Activated CD4-positive, alpha-beta T cell treated with anti-CD3 and anti-CD28 coated beads for 48 hours (primary cell): Measurements from ENCODE around the gene ERC1.

Source experiments
- DNase-seq: peaks from one replicate; pipeline ENCODE4 v3.0.0-alpha.2; 2020

Gene ERC1

DNA sequence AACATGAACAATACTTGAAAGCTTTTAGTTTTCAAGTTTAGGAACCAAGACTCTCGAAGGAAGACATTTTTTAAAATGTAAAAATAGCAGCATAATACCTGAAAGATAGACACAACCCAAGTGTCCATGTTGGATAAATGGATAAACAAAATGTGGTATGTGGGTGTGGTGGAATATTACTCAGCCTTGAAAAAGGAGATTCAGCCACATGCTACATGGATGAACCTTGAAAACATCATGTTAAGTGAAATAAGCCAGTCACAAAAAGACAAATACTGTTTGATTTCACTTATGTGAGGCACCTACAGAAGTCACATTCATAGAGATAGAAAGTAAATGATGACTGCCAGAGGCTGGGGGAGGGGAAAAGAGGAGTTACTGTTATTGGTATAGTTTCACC lies 374.7 kb downstream of the ERC1 start:
- DNase-seq, result no peak

DNA sequence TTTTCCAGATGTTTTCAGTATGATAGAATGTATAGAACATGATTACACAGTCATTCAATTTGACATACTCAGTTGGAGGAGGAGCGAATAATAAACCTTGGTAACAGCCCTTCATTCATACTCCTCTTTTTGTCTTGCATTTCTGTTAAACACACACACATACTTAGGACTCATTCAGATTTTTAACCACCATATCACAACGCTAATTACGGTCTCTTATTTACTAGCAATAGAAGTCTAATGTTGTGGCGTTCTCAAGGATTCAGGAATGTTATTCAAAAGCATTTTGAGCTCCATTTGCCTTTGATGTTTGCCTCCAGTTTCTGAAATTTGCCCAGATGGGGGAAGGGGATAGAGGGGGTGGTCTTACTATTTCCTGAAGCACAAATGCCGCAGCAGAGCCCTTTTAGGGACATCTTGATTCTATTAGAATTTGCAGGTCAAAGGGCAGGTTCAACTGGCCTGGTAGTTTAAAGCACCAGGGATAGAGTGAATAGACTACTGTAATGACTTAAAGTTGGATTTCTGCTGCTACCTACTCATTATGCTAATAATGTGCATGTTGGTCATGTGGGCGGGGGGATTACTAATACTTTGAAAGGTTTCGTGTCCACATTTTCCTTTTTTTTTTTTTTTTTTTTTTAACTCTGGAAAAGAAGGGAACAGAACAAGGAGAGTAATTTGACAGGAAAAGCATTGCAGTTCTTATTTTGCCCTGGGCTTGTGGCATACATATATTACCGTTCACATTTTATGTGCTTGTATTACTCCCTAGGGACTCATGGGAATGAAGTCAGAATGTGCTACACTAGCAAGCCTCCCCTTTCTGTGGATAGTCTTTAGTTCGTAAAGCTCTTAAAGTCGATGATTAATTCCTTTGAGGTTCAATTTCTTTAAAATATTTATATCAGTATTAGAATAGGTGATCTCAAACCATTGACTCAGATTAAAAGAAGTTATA lies 376.6 kb downstream of the ERC1 start:
- DNase-seq, result no peak

DNA sequence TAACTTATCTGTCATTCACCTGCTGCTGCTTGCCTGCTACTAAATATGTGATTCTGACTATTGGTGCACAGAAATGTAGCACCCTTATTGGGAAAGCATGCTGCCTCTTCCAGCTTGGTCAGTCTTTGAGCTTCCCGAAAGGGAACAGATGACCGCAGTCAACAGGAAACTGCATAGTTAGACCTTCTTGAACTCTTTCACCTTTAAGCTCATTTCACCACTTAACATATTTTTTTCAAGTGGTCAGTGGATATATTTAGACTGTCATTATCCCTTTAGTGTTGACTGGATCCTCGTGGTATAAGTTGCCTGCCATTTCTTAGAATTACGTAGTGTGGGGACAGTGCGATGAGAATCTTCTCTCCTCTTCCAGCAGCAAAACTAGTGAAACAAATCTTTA lies 378.4 kb downstream of the ERC1 start:
- DNase-seq, result no peak

DNA sequence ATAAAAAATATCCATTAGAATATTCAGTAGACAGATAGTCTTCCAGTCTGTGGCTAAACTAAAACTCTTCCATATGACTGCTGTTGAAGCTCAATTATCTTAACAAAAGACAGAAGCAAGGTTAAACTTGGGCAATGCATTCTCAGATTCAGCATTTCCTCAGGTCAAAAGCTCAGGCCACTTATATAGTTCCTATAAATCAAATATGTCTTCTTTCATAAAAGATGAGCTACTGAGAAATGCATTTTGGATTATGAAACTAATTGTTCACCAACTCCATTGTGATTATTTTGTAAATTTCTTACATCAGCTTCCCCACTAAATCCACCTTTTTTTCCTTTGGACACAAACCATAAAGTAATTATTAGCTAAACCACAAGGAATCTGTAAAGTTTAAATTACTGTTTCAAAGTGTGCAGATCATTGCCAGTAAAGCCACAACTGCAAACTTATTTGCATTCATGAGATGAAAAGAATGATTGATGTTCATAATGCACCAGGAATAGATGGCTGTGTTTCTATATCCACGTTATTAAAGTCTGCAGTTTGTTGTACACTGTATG lies 379.0 kb downstream of the ERC1 start:
- no peak for DNase-seq

DNA sequence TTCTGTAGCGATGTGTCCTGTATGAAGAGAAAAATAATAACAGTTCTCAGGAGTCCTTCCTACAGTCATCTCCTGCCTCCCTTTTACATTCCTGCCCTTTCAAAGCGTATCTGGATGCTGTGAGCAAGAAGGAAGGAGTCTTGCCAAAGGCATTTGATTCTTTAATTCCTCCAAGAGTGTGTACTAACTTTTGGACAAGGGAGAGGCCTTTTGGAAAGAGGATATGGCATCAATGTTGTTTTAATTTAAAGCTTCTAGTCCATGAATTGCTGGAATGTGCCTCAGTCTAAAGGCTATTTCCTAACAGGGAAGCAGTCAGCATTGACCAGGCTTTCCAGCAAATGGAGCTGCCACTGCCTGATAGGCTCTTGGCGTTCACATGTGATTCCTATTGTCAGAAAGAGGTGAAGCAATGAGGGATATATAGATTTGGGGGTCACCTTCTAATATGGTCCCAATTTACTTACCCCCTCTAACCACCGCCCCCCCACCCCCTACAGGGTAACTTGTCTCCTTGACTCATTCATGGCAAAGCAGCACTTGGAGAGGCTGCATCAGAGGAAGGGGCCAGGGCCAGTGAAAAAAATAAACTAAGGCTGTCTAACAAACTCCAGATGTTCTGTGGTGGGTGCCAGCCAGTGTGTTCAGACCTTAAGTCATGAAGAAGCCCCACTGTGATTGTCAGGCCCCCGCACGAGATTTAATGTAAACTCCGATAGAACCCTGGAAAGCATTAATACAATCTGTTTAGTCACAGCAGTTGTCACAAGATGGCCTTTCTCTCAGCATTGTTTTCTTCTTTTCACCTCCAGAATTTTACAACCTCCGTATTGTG lies 383.1 kb downstream of the ERC1 start:
- no peak for DNase-seq

DNA sequence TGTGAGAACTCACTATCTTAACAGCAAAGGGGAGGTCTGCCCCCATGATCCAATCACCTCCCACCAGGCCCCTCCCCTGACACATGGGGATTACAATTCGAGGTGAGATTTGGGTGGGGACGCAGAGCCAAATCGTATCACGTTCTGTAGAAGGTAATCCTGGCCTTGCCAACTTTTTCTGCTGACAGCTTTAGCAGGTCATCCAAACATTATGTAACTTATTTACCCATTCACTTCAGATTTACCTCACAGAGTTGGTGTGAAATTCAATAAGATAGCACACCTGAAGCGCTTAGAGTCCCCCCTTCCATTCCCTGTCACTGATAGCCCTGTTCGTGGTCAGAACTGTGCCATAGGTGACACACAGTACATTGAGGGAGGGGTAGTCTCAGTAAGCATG lies 384.3 kb downstream of the ERC1 start:
- no peak for DNase-seq

DNA sequence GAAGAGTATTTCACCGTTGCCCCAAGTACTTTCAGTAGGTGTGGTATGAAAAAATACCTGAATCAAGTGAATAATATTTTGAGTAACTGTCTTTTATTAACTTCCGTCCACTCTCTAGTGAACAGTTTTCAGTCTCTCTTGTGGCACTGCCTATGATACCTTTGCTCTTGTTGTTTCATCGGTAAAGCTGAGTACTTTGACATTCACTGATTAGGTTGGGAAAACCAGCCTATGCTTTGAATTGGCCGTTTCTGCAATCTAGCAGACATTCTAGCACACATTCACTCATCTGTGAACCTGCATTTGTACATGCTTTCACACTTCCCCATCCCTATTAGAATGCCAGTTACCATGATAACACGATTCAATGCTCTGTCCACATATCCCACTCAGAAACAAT lies 386.1 kb downstream of the ERC1 start:
- no peak for DNase-seq

DNA sequence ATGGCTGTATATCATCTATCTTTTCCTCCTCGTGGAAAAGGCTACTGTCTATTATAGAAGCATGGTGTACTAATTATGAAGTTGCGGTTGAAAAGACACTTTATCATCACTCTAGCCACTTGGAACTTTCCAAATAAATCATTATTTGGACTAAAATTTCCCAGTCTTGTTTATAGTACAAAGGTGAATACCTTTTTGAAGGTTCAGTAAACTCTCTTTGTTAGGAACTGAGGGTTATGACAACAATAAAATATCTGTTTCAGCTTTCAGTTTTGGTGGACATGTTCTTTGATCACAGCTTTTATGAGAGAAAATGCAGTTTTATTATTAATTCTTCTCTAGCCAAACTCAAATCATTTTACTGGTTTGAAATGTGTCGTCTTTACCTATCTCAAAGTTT lies 386.7 kb downstream of the ERC1 start:
- no peak for DNase-seq

DNA sequence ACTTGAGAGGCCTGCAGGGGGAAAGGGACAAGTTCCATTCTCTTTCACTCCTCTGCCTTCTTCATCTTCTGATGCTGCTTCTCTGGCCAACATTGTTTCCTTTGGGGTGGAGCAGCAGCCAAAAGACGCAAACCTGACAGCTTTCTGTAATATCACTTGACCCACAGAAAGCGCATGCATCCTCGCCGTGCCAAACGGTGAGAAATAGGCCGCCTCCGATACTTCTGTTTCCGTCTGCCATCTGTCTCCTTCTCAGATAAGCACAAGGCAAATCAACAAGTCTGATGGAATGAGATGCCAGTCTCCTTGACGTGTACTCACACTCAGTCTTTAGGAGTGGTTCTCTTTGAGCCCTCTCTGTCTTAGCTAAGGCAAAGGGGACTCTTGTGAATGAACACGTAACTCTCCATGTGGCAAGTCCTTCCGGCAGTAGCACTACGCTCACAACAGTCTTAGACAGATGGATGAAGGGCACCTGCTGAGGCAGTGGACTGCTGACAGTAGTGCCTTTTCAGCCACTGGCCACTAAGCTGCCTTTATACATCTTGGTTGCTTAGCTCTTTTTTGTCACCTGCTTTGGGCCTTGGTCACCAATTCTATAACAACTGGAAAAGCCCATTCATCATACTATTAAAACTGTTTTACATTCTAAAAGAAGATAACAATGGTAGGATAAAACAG lies 389.3 kb downstream of the ERC1 start:
- DNase-seq, result no peak

DNA sequence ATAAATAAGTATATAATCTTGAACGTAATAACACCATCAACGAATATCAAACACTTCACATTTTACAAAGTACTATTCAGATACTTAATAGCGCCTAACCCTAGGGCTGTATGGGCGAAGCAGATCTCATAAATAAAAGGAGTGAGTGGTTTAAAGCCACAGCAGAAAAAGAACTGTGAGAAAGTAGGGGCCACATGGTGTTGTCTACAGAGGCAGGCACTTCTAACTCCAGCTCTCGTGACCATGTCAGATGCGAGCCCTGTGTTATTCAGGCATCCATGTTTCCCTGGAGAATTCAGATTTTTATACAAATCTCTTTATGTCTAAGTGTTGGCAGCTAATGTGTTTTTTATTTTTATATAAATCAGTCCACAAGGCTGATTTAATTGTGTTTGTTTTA lies 391.1 kb downstream of the ERC1 start:
- DNase-seq, result no peak

DNA sequence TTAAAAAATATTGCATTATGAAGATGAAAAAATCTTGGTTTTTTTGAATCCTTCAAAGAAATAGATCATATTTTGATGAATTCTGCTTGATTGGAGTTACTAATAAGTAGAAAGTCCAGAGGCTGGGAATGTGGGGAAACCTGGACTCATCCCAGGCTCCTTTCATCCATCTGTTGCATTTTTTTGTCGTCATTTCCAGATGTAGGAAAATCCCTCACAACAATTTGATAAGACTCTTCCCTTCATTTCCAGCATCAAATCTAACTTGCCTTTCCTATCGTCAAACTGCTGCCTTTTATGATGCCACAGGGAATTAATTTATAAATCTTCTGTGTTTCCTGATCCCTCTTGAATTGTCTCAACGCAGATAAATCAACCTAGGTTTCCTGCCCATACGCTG lies 391.8 kb downstream of the ERC1 start:
- DNase-seq, result no peak

DNA sequence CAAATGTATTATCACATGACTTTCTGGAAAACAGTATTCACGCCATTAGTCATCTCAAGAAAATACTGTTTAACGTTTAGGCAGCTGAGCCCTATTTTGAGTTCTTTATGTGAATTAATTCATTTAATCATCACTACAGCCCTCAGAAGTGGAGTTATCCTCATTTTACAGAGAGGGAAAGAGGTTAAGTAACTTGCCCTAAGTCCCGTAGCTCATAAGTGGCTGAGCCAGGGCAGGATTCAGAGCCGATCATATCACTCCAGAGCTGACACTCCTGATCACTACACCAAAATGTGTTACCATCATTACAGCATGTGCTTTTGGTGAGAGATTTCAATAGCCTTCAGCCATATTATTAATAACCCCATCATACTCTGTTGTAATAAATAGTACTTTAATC lies 392.7 kb downstream of the ERC1 start:
- no peak for DNase-seq

DNA sequence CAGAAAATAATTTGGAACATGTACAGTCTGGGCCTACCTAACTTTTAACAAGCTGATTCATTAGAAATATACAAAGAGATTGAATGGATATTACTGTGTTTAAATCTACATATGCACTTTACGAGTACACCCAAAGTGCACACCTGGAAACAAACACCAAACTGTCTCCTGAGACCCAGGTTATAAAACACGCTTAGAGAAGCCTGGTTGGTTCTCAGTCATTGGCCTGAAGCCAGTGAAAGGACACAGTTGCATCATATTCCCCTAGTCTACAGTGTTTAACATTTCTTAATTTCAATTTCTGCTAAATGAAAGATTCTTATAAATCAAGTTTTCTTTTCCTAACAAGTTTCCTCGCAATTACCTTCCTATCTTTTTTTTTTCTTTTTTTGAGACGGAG lies 393.9 kb downstream of the ERC1 start:
- DNase-seq, result no peak

DNA sequence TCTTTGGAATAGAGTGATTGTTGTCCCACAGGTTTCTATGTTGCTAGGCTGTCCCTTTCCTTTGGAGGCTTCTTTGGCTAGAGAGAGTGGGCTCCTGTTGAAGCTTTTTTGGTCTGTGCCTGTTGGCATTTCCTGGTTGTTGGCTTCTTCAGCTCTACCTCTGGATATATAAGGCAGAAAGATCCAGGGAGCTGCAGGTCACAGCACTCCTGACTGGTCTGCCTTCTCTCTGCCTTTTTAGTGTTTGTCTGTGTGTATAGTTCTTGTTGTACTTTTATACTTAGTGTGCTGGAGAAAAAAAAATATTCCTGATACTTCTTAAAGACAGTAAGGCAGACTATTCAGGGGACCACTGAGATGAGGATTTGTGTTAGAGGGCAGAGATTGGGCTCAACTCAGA lies 400.7 kb downstream of the ERC1 start:
- no peak for DNase-seq

DNA sequence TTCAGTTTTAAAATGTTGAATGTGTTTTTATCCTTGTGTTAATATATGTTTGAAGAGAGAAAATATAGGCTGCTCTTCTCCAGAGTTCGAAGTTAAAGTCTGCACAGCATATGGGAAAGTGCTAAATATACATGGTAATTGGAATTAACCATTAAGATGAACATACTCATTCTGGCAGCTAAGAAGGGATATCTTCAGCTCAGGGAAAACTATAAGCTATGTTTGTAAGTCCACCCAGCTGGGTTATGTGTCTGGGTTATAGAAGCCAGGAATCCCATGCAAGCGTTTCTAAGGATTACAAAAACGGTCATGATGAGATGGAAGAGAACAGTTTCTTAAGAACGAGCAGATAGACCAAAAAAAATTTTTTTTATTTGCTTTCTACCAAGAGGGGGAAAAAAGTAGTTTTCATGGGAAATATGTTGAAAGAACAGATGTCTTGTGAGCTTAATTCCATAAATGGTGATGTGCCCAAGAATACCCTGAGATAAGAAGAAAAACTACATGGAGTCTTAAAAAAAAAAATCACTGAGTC lies 404.5 kb downstream of the ERC1 start:
- DNase-seq, result no peak

DNA sequence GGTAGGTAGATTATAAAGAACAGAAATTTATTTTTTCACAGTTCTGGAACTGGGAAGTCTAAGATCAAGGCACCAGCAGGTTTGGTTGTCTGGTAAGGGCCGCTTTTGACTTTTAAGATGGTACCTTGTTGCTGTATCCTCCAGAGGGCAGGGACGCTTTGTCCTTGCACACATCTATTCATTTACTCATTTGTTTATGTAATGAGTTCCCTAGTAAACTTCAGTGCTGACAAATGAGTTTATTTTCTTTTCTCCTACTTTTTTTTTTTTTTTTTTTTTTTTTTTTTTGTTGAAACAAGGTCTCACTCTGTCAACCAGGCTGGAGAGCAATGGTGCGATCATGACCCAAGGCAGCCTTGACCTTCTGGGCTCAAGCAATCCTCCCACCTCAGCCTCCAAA lies 407.6 kb downstream of the ERC1 start:
- DNase-seq, result no peak

DNA sequence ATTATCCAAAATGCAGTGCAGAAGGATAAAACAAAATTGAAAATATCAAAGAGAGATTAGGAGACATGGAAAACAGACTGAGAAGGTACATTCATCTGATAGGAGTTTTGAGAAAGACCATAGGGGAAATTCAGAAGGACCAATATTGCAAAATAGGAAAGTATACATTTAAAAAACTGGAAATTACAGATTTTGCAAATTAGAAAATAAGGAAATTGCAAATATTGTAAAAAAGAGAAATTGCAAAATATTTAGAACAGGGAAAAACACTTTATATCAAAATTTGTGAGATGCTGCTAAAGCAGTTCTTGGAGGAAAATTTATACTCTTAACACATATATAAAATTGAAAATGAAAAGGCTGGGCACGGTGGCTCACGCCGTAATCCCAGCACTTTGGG lies 410.9 kb downstream of the ERC1 start:
- no peak for DNase-seq

DNA sequence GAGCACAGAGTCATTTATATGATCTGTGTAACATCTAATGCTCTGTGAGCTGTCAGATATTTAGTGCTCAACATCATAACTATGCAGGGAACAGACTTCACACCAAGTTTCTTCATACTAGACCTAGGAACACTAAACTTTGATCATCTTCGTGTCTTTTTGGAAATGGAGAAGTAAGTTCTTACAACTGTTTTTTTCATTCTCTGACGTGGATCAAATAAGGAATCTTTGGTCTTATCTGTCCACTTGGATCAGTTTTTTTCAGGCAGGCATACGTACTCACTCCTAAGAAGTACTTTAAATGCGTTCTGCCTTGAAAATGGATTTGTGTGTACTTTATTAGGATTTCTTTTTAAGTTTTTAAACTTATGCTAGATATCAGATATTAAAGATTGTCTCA lies 412.4 kb downstream of the ERC1 start:
- DNase-seq, result no peak

DNA sequence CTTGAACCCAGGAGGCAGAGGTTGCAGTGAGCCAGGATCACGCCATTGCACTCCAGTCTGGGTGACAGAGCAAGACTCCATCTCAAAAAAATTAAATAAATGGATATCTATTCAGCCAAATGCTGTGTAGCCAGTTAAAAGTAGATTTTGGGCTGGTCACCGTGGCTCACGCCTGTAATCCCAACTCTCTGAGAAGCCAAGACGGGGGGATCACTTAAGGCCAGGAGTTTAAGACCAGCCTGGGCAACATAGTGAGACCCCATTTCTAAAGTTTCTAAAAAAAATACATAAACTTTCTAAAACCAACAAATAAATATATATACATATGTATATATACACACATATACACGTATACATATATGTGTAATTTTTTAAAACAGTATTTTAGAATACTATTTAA lies 414.6 kb downstream of the ERC1 start:
- no peak for DNase-seq

DNA sequence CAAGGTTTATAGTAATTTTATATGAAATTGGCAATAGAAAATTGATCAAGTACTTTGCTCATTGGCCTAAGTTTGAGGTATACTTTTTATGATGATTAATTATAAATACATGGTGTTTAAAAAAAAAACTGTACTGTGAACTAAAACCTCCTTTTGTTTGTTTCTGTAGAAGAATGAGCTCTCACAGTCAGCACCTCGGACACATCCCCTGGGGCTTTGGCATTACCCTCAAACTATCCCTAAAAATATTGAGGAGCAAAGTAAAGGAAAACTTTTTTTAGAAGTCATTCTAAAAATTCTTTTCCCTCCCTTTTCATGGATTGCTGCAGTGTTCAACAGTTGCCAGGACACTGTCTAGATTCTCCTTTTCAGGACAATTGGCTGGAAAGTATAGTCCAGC lies 419.8 kb downstream of the ERC1 start:
- DNase-seq, result no peak

DNA sequence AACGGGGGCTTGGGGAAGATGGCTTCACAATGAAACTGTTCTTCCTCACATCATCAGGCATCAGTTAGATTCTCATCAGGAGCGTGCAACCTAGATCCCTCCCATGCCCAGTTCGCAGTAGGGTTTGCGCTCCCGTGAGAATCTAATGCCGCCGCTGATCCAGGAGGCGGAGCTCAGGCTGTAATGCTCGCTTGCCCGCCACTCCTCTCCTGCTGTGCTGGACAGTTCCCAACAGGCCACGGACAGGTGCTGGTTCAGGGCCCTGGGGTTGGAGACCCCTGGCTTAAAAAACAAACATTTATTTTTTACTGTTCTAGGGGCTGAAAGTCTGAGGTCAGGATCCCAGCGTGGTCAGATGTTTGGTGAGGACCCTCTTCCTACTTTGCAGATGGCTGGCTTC lies 422.9 kb downstream of the ERC1 start:
- DNase-seq, result no peak

DNA sequence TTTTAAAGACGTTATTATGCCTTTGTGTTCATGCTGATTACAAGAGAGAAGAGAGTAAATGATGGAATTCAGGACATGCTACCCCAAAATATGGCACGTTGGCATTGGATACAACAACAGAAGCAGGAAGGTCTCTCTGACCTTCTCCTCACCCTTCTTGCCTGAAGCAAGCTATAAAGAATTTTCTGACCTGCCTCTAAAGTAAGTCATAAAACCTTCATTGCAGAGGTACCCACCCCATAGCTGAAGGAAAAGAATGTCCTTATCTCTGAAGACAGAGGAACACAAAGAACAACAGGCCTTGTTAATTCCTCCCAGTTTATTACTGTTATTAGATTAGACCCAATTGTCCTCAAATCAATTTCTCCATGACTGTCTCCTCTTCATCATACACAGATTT lies 427.1 kb downstream of the ERC1 start:
- DNase-seq, result no peak

DNA sequence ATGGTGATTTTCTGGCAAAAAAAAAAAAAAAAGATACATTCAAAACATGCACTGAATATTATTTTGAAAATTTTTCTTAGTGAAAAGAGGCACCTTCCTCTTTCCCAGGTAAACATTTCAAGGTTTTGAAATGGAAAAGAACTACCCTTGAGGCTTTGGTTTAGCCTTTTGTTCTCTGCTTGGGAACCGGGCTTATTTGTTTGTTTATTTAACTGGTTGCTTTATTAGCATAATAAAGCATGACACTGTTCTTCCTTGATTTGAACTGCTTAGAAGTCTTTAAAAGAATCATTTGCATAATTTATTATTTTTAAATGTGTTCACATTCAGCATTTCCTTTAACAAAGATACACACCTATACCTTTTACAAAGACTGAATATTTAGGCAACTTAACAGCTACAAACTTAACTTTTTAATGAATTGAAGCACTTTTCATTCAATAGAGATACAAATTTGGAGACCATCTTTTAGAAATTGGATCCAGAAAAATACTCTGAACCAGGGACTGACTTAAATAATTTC lies 428.9 kb downstream of the ERC1 start:
- DNase-seq, result no peak
